GM12873 (cell line): Measurements from ENCODE around the gene STIM1.
A peak's percentile ranks its signal among the peaks of the same experiment; 100 is the strongest.

Experiments used
- CTCF ChIP-seq: IDR thresholded peaks from 2 replicates; pipeline ENCODE4 v1.5.1; 2012; ENCODE audit warnings: low read depth, mild to moderate bottlenecking, moderate library complexity, low read length, control low read depth; ENCODE audit not compliant: insufficient read depth; ENCODE audit errors: missing control alignments

STIM1 gene

GRCh38 chr11:3957437-3957836 is 102.0 kb downstream of the STIM1 start:
- TF ChIP-seq CTCF: no peak

- TF ChIP-seq CTCF: no peak
These were observed 102.8 kb downstream of the STIM1 start for GRCh38 chr11:3958281-3958680.

GRCh38 chr11:3959015-3959902 is 103.8 kb downstream of the STIM1 start:
- peak; percentile 25 for TF ChIP-seq CTCF

GRCh38 chr11:3959903-3960265 is 104.4 kb downstream of the STIM1 start:
- no peak for TF ChIP-seq CTCF

GRCh38 chr11:3962406-3962840 is 107.0 kb downstream of the STIM1 start:
- TF ChIP-seq CTCF: no peak

GRCh38 chr11:3964056-3964455 is 108.6 kb downstream of the STIM1 start:
- no peak for TF ChIP-seq CTCF

- no peak for TF ChIP-seq CTCF
These were observed 109.6 kb downstream of the STIM1 start for GRCh38 chr11:3964935-3965604.
